ENCODE results near the gene PBRM1. TPM values are rescaled to one million over a fixed set of nuclear protein-coding genes. Genes with fewer than 3 reads are reported as not detected.

Gene PBRM1
- total and polyA plus RNA-seq, 4 donors: 7.1 to 65.7 (median 38.7) TPM

DNA sequence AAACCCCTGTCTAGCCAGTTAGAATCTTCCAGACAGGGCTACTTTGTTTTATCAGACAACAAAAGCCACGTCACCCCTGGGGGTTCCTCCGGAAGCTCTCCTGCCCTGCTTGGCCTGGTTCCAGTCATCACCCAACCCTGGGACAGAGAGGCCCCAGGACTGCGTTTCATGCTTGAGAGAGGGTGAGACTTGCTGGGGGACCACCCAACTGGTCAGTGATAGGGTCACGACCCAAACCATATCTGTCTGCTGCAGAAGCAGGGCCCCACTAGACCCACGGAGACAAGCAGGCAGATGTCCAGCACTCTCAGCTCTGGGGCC lies 153.2 kb downstream of the PBRM1 start:
- no peaks in the 10 kb centered on the region for H3K9me3 ChIP-seq (ENCODE audit: control insufficient read depth in 4 of 4, low read length in 3 of 4)
- peak overlapping the region in 1 of 3 donors; percentile 47 for H3K4me3 ChIP-seq (ENCODE audit: low read depth in 1 of 3, low read length in 3 of 3)
- H3K27ac ChIP-seq (ENCODE audit: low read depth in 1 of 2, low read length in 2 of 2): no peak overlapping the region
- no peak overlapping the region for H3K9ac ChIP-seq (ENCODE audit: low read depth in 1 of 2, low read length in 2 of 2)
- peak; percentile 59 for DNase-seq (ENCODE audit: low spot score)
- no peaks in the 10 kb centered on the region for H3K36me3 ChIP-seq (ENCODE audit: control insufficient read depth in 4 of 4, insufficient read depth in 3 of 4, low read depth in 1 of 4, low read length in 3 of 4)
- TF ChIP-seq TAF1 (conservative IDR thresholded peaks at IDR 0.05) (no peak), NR2F2 (IDR thresholded peaks at IDR 0.05) (no peak), JUND (IDR thresholded peaks at IDR 0.05) (no peak), FOXA1 (IDR thresholded peaks at IDR 0.05) (no peak)
- TF ChIP-seq, protein P1, sequence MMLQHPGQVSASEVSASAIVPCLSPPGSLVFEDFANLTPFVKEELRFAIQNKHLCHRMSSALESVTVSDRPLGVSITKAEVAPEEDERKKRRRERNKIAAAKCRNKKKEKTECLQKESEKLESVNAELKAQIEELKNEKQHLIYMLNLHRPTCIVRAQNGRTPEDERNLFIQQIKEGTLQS (IDR thresholded peaks at IDR 0.05): no peak
- TF ChIP-seq, protein P2, sequence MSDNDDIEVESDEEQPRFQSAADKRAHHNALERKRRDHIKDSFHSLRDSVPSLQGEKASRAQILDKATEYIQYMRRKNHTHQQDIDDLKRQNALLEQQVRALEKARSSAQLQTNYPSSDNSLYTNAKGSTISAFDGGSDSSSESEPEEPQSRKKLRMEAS (IDR thresholded peaks at IDR 0.05): no peak
- TF ChIP-seq, protein P3, sequence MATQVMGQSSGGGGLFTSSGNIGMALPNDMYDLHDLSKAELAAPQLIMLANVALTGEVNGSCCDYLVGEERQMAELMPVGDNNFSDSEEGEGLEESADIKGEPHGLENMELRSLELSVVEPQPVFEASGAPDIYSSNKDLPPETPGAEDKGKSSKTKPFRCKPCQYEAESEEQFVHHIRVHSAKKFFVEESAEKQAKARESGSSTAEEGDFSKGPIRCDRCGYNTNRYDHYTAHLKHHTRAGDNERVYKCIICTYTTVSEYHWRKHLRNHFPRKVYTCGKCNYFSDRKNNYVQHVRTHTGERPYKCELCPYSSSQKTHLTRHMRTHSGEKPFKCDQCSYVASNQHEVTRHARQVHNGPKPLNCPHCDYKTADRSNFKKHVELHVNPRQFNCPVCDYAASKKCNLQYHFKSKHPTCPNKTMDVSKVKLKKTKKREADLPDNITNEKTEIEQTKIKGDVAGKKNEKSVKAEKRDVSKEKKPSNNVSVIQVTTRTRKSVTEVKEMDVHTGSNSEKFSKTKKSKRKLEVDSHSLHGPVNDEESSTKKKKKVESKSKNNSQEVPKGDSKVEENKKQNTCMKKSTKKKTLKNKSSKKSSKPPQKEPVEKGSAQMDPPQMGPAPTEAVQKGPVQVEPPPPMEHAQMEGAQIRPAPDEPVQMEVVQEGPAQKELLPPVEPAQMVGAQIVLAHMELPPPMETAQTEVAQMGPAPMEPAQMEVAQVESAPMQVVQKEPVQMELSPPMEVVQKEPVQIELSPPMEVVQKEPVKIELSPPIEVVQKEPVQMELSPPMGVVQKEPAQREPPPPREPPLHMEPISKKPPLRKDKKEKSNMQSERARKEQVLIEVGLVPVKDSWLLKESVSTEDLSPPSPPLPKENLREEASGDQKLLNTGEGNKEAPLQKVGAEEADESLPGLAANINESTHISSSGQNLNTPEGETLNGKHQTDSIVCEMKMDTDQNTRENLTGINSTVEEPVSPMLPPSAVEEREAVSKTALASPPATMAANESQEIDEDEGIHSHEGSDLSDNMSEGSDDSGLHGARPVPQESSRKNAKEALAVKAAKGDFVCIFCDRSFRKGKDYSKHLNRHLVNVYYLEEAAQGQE (IDR thresholded peaks at IDR 0.05): no peak
- 65% methylated on average over 5 of the region's 5 CpGs for WGBS
- H3K4me1 ChIP-seq (ENCODE audit: control insufficient read depth in 4 of 4, insufficient read depth in 4 of 4, low read length in 3 of 4): peaks cover 3 to 14% (median 9%) of the 10 kb centered on the region in 4 donors
- H3K27me3 ChIP-seq (ENCODE audit: control insufficient read depth in 4 of 4, insufficient read depth in 4 of 4, low read length in 3 of 4): no peaks in the 10 kb centered on the region

DNA sequence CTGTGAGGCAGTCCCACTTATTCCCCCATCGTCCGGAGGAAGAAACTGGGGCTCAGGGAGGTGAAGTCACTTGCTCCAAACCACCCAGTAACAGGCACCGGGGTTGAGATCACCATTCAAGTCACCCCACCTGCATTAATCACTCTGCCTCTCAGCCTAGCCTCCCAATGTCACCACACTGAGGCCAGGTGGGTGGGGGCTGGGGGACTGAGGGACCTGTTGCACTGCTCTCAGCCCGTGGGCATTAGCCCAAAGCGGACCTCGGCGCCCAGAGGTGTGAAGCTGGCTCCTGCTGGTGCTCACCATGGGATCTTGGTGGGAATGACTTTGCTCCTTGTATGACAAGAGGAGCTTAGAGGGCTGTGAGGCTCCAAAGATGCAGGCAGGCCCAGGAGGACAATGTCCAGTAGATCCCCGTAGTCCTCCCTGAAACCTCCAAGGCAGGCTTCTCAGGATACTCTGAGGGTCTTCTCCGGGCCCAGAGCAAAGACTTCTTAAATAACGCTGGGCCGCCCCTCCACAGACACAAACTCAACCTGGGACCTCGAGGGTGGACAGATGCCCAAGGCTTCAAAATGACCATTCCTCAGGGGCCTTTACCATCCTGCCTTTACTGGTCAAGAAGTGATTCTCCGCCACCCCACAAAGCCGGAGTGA lies 153.7 kb downstream of the PBRM1 start:
- Histone ChIP-seq H3K4me3 (ENCODE audit: low read depth in 1 of 3, low read length in 3 of 3) (no peak overlapping the region), H3K9ac (ENCODE audit: low read depth in 1 of 2, low read length in 2 of 2) (no peak overlapping the region), H3K4me1 (ENCODE audit: control insufficient read depth in 4 of 4, insufficient read depth in 4 of 4, low read length in 3 of 4) (peaks cover 3 to 9% (median 6%) of the 10 kb centered on the region in 4 donors), H3K27ac (ENCODE audit: low read depth in 1 of 2, low read length in 2 of 2) (no peak overlapping the region), H3K9me3 (ENCODE audit: control insufficient read depth in 4 of 4, low read length in 3 of 4) (no peaks in the 10 kb centered on the region), H3K27me3 (ENCODE audit: control insufficient read depth in 4 of 4, insufficient read depth in 4 of 4, low read length in 3 of 4) (no peaks in the 10 kb centered on the region), H3K36me3 (ENCODE audit: control insufficient read depth in 4 of 4, insufficient read depth in 3 of 4, low read depth in 1 of 4, low read length in 3 of 4) (no peaks in the 10 kb centered on the region)
- DNase-seq (ENCODE audit: low spot score): no peak
- TF ChIP-seq EGR1 (IDR thresholded peaks at IDR 0.05; ENCODE audit: low read depth in 2 of 2) (no peak), GABPA (IDR thresholded peaks at IDR 0.05 in 1 of 2, conservative IDR thresholded peaks at IDR 0.05 in 1 of 2) (no peak), NR2F2 (IDR thresholded peaks at IDR 0.05) (no peak), JUND (IDR thresholded peaks at IDR 0.05) (no peak), HNF4G (IDR thresholded peaks at IDR 0.05) (no peak), YY1 (IDR thresholded peaks at IDR 0.05) (no peak), FOXA1 (IDR thresholded peaks at IDR 0.05) (no peak), HNF4A (conservative IDR thresholded peaks at IDR 0.05) (no peak), RXRA (IDR thresholded peaks at IDR 0.05) (no peak)
- TF ChIP-seq, protein P4, sequence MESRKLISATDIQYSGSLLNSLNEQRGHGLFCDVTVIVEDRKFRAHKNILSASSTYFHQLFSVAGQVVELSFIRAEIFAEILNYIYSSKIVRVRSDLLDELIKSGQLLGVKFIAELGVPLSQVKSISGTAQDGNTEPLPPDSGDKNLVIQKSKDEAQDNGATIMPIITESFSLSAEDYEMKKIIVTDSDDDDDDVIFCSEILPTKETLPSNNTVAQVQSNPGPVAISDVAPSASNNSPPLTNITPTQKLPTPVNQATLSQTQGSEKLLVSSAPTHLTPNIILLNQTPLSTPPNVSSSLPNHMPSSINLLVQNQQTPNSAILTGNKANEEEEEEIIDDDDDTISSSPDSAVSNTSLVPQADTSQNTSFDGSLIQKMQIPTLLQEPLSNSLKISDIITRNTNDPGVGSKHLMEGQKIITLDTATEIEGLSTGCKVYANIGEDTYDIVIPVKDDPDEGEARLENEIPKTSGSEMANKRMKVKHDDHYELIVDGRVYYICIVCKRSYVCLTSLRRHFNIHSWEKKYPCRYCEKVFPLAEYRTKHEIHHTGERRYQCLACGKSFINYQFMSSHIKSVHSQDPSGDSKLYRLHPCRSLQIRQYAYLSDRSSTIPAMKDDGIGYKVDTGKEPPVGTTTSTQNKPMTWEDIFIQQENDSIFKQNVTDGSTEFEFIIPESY (IDR thresholded peaks at IDR 0.05): no peak
- TF ChIP-seq, protein P5, sequence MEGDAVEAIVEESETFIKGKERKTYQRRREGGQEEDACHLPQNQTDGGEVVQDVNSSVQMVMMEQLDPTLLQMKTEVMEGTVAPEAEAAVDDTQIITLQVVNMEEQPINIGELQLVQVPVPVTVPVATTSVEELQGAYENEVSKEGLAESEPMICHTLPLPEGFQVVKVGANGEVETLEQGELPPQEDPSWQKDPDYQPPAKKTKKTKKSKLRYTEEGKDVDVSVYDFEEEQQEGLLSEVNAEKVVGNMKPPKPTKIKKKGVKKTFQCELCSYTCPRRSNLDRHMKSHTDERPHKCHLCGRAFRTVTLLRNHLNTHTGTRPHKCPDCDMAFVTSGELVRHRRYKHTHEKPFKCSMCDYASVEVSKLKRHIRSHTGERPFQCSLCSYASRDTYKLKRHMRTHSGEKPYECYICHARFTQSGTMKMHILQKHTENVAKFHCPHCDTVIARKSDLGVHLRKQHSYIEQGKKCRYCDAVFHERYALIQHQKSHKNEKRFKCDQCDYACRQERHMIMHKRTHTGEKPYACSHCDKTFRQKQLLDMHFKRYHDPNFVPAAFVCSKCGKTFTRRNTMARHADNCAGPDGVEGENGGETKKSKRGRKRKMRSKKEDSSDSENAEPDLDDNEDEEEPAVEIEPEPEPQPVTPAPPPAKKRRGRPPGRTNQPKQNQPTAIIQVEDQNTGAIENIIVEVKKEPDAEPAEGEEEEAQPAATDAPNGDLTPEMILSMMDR (IDR thresholded peaks at IDR 0.05; ENCODE audit: low read depth, low read length, missing input control): no peak
- WGBS: 94% methylated on average over 14 of the region's 14 CpGs

Measured in liver (tissue), 9 donors.